ENCODE measurements around the gene KIAA1671. TPM values are rescaled to one million over a fixed set of nuclear protein-coding genes. Genes with fewer than 3 reads are reported as not detected.

KIAA1671 gene
- total RNA-seq, 4 donors from 2014 or later: 7.3 to 15.1 (median 10.2) TPM

- no peak for TF ChIP-seq CTCF (IDR thresholded peaks at IDR 0.05; ENCODE audit: low read depth)
Observed at GRCh38 chr22:25025491-25026400, 73.2 kb downstream of the KIAA1671 start.

DNA sequence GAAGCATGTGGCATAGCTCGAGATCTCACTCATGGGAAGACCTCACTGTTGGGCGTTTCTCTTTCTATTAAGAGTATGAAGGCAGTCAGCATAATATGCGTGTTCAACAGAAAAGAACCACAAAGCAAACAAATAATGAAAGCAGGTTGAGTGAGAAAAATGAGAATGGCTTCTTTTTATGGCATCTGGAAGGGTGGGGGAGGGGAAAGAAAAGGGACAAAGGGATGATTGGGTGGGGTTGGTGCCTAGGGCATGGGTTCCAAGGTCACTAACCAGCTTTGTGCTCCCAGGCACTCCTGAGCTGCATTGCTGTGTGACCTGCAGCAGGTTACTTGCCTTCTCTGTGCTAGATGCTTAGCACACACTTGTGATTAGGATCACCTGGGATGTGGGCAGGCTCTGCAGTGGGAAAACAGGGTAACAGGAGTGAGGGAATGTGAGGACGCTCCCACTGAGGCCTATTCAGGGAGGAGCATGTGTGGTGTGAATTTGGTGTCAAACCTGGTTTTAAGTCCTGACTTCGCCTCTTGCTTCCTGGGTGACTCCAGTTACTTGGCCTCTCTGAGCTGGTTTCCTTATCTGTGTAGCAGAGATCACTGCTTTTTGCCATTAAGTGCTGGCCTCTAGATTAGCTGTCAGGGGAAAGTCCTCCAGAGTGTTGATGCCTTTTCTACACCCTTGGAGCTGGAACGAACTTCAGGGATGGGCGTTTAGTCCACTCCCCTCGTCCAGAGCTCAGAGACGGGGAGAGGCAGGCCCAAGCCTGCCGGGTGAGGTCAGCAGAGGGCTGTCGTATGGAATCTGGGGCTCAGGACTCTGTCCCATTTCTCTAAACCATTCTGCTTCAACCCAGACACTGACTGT is 74.8 kb downstream of the KIAA1671 start:
- no peak for TF ChIP-seq CTCF (IDR thresholded peaks at IDR 0.05; ENCODE audit: low read depth)

DNA sequence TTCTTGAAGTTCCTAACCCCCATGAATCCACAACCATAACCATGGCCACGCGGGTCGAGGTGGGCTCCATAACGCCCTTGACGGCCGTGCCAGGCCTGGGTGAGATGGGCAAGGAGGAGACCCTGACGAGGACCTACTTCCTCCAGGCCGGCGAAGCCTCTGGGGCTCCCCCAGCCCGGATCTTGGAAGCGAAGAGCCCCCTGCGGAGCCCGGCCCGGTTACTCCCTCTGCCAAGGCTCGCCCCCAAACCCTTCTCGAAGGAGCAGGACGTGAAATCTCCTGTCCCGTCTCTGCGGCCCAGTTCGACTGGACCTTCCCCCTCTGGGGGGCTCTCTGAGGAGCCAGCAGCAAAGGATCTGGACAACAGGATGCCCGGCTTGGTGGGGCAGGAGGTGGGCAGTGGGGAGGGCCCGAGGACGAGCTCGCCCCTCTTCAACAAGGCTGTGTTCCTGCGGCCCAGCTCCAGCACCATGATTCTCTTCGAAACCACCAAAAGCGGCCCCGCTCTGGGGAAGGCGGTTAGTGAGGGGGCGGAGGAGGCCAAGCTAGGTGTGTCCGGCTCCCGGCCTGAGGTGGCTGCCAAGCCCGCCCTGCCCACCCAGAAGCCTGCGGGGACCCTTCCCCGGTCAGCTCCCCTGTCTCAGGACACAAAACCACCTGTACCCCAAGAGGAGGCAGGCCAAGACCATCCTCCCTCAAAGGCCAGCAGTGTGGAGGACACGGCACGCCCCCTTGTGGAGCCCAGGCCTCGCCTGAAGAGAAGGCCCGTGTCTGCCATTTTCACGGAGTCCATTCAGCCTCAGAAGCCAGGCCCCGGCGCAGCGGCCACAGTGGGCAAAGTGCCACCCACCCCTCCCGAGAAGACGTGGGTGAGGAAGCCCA is 75.7 kb downstream of the KIAA1671 start:
- no peak for TF ChIP-seq CTCF (IDR thresholded peaks at IDR 0.05; ENCODE audit: low read depth)

GRCh38 chr22:25028841-25029141 is 76.3 kb downstream of the KIAA1671 start:
- no peak for TF ChIP-seq CTCF (IDR thresholded peaks at IDR 0.05; ENCODE audit: low read depth)

GRCh38 chr22:25029181-25029580 is 76.7 kb downstream of the KIAA1671 start:
- TF ChIP-seq CTCF (IDR thresholded peaks at IDR 0.05; ENCODE audit: low read depth): no peak

GRCh38 chr22:25030636-25031035 is 78.1 kb downstream of the KIAA1671 start:
- no peak for TF ChIP-seq CTCF (IDR thresholded peaks at IDR 0.05; ENCODE audit: low read depth)

Measured in subcutaneous adipose tissue (tissue), 4 donors.